Activated CD8-positive, alpha-beta T cell treated with anti-CD3 and anti-CD28 coated beads, Interleukin-2, amount 10 ng/mL, durations not matched to agents 7 days and 5 days (primary cell): ENCODE measurements around the gene UVRAG. TPM values are rescaled to one million over a fixed set of nuclear protein-coding genes. Genes with fewer than 3 reads are reported as not detected.

Source experiments
- ATAC-seq: fragments of 150-1000 bp; cut with Tn5 transposase; one replicate; pipeline ENCODE4 v1.10.0; 2021; ENCODE audit warnings: moderate library complexity
- CTCF ChIA-PET: fragments of 350-600 bp; sonication (Branson Sonifier 250); formaldehyde crosslinking; loops from one replicate; lab custom pipeline; 2021; ENCODE audit warnings: antibody characterized with exemption; lab: Charles Lee
- POLR2A ChIA-PET: fragments of 350-600 bp; sonication (Branson Sonifier 250); formaldehyde crosslinking; loops from one replicate; lab custom pipeline; 2021; ENCODE audit warnings: antibody characterized with exemption; lab: Charles Lee
- DNase-seq: peaks from one replicate; pipeline ENCODE4 v3.0.0-alpha.2; 2020
- H3K27ac Mint-ChIP-seq: one replicate; pipeline ENCODE4 v1.8.0; 2021; ENCODE audit warnings: mild to moderate bottlenecking, mixed read lengths
- H3K27me3 Mint-ChIP-seq: one replicate; pipeline ENCODE4 v1.8.0; 2021; ENCODE audit warnings: low read depth, mixed read lengths
- H3K36me3 Mint-ChIP-seq: one replicate; pipeline ENCODE4 v1.8.0; 2021; ENCODE audit warnings: low read depth, mixed read lengths
- H3K4me1 Mint-ChIP-seq: one replicate; pipeline ENCODE4 v1.8.0; 2021; ENCODE audit warnings: low read depth, mixed read lengths
- H3K4me3 Mint-ChIP-seq: one replicate; pipeline ENCODE4 v1.8.0; 2021; ENCODE audit warnings: mild to moderate bottlenecking, mixed read lengths
- H3K9me3 Mint-ChIP-seq: one replicate; pipeline ENCODE4 v1.8.0; 2022; ENCODE audit warnings: mixed read lengths; ENCODE audit not compliant: insufficient read depth
- total RNA-seq, 2 experiments: library from RNA; stranded (reverse); gene quantifications; one replicate each; pipeline ENCODE4 v1.2.3, GENCODE V29; 2021

UVRAG gene
- total RNA-seq, 2 experiments from 2014 or later: 19.8 to 21.1 TPM

DNA sequence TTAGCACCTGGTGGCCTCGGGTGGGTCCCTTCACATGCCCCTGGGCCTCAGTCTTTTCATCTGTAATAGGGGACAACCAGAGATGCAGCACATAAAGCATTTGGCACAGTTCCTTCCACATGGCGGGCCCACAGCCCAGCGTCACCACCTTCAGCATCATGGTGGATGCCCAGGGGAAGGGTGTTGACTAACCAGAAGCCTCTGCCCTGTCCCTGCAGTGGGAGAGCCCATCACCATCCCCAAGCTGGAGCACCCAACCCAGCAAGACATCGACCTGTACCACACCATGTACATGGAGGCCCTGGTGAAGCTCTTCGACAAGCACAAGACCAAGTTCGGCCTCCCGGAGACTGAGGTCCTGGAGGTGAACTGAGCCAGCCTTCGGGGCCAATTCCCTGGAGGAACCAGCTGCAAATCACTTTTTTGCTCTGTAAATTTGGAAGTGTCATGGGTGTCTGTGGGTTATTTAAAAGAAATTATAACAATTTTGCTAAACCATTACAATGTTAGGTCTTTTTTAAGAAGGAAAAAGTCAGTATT lies 14.8 kb upstream of the UVRAG start:
- DNase-seq (no peak), ATAC-seq (no peak)
- H3K27ac Mint-ChIP-seq: no peak overlapping the region
- H3K4me3 Mint-ChIP-seq: no peak overlapping the region
- H3K4me1 Mint-ChIP-seq: peaks cover 20% of the 10 kb centered on the region
- no peaks in the 10 kb centered on the region for H3K36me3 Mint-ChIP-seq
- no peaks in the 10 kb centered on the region for H3K27me3 Mint-ChIP-seq
- ChIA-PET POLR2A (no interaction called here), CTCF (interaction anchor here (0.8 to 5.0 kb wide), 5 partner anchors 12 to 353 kb away, joined by 3 to 97 read pairs (median 27); partner anchors contain the start of gene UVRAG)
- no peaks in the 10 kb centered on the region for H3K9me3 Mint-ChIP-seq

DNA sequence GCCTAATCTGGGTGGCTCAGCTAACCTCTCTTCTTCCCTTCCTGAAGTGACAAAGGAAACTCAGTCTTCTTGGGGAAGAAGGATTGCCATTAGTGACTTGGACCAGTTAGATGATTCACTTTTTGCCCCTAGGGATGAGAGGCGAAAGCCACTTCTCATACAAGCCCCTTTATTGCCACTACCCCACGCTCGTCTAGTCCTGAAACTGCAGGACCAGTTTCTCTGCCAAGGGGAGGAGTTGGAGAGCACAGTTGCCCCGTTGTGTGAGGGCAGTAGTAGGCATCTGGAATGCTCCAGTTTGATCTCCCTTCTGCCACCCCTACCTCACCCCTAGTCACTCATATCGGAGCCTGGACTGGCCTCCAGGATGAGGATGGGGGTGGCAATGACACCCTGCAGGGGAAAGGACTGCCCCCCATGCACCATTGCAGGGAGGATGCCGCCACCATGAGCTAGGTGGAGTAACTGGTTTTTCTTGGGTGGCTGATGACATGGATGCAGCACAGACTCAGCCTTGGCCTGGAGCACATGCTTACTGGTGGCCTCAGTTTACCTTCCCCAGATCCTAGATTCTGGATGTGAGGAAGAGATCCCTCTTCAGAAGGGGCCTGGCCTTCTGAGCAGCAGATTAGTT lies 14.2 kb upstream of the UVRAG start:
- no peaks in the 10 kb centered on the region for H3K9me3 Mint-ChIP-seq
- ATAC-seq (no peak), DNase-seq (no peak)
- no peaks in the 10 kb centered on the region for H3K36me3 Mint-ChIP-seq
- peak overlapping the region; percentile 41 for H3K27ac Mint-ChIP-seq
- POLR2A ChIA-PET: interaction anchor here (1.2 kb wide), 1 partner anchor 15 kb away, joined by 3 read pairs; no protein-coding TSS in a partner anchor
- no peaks in the 10 kb centered on the region for H3K27me3 Mint-ChIP-seq
- no peak overlapping the region for H3K4me3 Mint-ChIP-seq
- peaks cover 20% of the 10 kb centered on the region for H3K4me1 Mint-ChIP-seq
- CTCF ChIA-PET: interaction anchor here (0.8 to 5.0 kb wide), 7 partner anchors 12 to 352 kb away, joined by 3 to 97 read pairs (median 4); partner anchors contain the start of gene UVRAG

DNA sequence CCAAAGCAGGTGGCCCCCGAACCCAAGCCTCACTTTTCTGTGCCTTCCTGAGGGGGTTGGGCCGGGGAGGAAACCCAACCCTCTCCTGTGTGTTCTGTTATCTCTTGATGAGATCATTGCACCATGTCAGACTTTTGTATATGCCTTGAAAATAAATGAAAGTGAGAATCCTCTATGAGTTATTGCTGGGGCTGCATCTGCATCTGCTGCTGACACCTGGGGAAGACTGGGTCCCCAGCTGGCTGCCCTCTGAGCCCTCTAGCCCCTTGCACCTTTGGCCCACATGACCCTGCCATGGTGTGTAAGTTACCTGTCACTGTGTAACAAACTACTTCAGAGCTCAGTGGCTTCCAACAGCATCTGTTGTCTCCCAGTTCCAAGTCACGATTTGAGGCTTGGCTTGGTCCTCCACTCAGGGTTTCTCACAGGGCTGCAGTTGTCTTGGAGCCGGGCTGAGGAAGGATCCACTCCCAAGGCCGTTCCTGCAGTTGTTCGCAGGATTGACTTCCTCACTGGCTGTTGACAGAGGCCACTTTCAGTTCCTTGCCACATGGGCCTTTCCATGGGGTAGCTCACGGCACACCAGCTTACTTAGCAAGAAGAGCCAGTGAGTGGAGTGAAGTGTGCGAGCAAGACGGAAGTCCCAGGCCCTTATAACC lies 13.5 kb upstream of the UVRAG start:
- ATAC-seq (no peak), DNase-seq (no peak)
- peak overlapping the region; percentile 41 for H3K27ac Mint-ChIP-seq
- H3K36me3 Mint-ChIP-seq: no peaks in the 10 kb centered on the region
- no peaks in the 10 kb centered on the region for H3K27me3 Mint-ChIP-seq
- ChIA-PET CTCF (interaction anchor here (0.7 to 5.0 kb wide), 17 partner anchors 10 to 406 kb away, joined by 3 to 97 read pairs (median 9); partner anchors contain the start of gene UVRAG), POLR2A (interaction anchor here (1.2 kb wide), 1 partner anchor 14 kb away, joined by 3 read pairs; no protein-coding TSS in a partner anchor)
- H3K4me3 Mint-ChIP-seq: no peak overlapping the region
- H3K4me1 Mint-ChIP-seq: peaks cover 20% of the 10 kb centered on the region
- no peaks in the 10 kb centered on the region for H3K9me3 Mint-ChIP-seq

DNA sequence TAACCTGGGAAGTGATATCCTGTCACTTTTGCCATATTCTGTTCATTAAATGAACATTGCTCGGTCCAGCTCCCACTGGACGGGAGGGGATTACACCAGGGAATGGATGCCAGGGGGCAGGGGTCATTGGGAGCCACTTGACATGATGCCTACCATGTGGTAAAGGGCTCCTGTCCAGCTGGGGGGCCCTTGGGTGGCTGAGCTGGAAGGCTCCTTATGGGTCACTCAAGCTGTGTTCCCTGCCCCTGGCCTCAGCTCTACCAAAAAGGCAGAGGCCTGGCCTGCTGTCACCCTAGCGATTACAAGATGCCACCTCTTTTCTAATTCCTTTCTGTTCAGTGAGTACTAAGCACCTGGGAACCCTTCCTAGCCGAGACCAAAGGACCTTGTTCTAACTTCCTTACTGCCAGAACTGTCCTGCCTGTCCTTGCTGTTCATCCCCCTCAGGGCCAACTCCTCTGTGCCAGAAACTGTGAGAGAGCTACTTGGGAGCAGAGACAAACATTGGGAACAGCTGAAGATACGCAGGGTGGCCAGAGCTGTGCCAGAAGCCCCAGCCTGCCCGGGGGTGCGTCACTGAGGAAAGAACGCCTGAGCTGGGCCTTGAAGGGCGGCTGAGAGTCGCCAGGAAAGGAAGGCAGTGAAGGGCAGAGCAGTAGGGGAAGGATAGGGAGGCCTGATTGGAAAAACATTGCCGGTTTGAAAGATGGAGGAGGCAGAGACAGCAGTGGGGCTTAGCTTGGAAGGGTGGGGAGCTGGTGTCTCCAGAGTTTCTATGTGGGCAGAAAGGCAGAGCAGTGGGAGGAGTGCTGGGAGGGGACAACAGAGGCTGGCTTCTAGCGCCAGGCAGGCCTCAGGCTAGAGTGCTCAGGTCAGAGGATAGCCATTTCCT lies 12.7 kb upstream of the UVRAG start:
- Mint-ChIP-seq H3K4me1 (peaks cover 20% of the 10 kb centered on the region), H3K9me3 (no peaks in the 10 kb centered on the region), H3K36me3 (no peaks in the 10 kb centered on the region), H3K4me3 (no peak overlapping the region), H3K27me3 (peaks cover 1% of the 10 kb centered on the region), H3K27ac (no peak overlapping the region)
- ATAC-seq: no peak
- no peak for DNase-seq
- CTCF ChIA-PET: interaction anchor here (0.7 to 5.0 kb wide), 31 partner anchors 8 to 518 kb away, joined by 3 to 97 read pairs (median 5); partner anchors contain the start of gene UVRAG
- POLR2A ChIA-PET: interaction anchor here (0.7 to 1.2 kb wide), 2 partner anchors 13 to 510 kb away, joined by 3 read pairs; no protein-coding TSS in a partner anchor

DNA sequence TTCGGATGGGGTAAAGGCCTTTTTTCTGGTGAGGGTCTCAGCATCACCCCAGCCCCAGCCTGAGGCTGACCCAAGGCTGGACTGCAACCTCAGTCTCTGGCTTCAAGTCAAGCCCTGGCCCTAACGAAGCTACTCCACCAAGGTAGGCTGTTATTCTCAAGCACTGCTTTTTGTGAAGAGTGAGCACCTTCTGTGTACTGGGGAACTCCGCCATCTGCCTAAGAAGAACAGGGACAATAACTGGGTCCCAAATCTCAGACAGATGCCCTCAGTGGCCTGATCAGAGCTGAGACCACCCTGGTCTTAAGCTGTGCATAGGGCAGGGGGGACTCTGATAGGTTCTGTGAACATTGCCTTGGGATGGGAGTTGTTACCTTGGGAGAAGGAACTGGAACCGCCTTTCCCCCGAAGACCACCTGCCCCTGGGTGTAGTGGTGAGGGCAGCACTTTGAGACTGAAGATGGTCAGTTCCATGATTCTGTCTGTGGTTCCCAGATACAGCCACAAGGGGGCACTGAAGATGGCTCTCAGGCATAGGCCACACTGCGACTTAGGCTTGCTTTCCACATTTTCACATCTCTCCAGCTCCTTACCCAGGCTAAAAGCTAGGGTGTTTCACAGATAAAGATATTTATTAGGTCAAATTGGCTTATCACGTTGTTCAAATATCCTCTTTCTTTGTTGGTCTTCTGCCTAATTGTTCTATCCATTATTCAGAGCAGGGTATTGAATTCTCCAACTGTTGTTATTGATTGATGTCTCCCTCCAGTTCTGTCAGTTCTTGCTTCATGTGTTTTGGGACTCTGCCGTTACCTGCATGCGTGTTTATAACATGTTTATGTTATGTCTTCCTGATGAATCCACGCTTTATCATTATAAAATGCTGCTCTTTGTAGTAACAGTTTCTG lies 11.8 kb upstream of the UVRAG start:
- H3K27ac Mint-ChIP-seq: no peak overlapping the region
- H3K4me1 Mint-ChIP-seq: peaks cover 20% of the 10 kb centered on the region
- H3K9me3 Mint-ChIP-seq: no peaks in the 10 kb centered on the region
- DNase-seq (peak; percentile 81), ATAC-seq (peak; percentile 93)
- H3K4me3 Mint-ChIP-seq: no peak overlapping the region
- CTCF ChIA-PET: interaction anchor here (0.6 to 5.0 kb wide), 35 partner anchors 9 to 517 kb away, joined by 3 to 97 read pairs (median 5); partner anchors contain the start of gene UVRAG
- POLR2A ChIA-PET: interaction anchor here (0.6 to 1.0 kb wide), 3 partner anchors 27 to 730 kb away, joined by 3 read pairs; no protein-coding TSS in a partner anchor
- peaks cover 4% of the 10 kb centered on the region for H3K27me3 Mint-ChIP-seq
- no peaks in the 10 kb centered on the region for H3K36me3 Mint-ChIP-seq

DNA sequence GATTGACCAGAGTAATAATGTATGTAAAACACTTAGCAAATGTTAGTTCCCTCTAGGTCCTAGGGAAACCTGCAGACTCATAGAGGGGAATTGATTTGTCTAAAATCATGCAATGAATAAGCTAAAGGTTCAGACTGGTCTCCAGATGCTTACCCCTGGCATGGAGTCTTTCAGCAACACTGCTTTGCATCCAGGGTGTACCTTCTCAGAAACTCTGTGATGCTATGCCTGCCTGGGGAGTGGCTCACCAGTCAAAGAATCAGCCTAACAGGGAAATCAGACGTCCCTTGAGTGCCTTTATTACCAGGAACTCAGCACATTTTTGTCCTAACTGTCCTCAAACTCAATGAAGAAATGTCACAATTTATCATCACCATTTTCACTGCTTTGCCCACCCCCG lies 5.9 kb upstream of the UVRAG start:
- Mint-ChIP-seq H3K27me3 (peaks cover 9% of the 10 kb centered on the region), H3K4me3 (no peak overlapping the region), H3K4me1 (peaks cover 6% of the 10 kb centered on the region), H3K27ac (no peak overlapping the region), H3K36me3 (no peaks in the 10 kb centered on the region), H3K9me3 (no peaks in the 10 kb centered on the region)
- DNase-seq (no peak), ATAC-seq (no peak)
- ChIA-PET POLR2A (no interaction called here), CTCF (interaction anchor here (0.9 kb wide), 1 partner anchor 343 kb away, joined by 3 read pairs; no protein-coding TSS in a partner anchor)

DNA sequence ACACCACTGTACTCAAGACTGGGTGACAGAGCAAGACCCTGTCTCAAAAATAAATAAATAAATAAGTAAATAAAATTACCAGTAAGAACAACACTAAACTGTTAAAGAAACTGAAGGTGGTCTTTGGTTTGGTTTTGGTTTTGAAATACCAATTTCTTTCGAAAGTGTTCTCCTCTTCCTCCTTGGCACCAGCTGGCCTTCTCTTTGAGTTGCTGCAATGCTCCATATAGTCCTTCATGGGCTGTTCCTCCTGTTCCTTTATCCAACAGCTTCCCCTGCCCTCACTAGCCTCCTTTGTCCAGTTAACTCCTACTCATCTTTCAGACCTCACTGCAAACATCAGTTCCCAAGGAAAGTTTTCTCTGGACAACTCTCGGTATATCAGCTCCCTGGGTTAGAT lies 5.0 kb upstream of the UVRAG start:
- Mint-ChIP-seq H3K36me3 (no peaks in the 10 kb centered on the region), H3K27me3 (peaks cover 9% of the 10 kb centered on the region), H3K27ac (no peak overlapping the region), H3K4me3 (no peak overlapping the region), H3K4me1 (peaks cover 6% of the 10 kb centered on the region), H3K9me3 (no peaks in the 10 kb centered on the region)
- DNase-seq: no peak
- ChIA-PET CTCF (interaction anchor here (0.6 to 6.2 kb wide), 4 partner anchors 8 to 342 kb away, joined by 3 to 57 read pairs (median 3); no protein-coding TSS in a partner anchor), POLR2A (no interaction called here)
- ATAC-seq: no peak

DNA sequence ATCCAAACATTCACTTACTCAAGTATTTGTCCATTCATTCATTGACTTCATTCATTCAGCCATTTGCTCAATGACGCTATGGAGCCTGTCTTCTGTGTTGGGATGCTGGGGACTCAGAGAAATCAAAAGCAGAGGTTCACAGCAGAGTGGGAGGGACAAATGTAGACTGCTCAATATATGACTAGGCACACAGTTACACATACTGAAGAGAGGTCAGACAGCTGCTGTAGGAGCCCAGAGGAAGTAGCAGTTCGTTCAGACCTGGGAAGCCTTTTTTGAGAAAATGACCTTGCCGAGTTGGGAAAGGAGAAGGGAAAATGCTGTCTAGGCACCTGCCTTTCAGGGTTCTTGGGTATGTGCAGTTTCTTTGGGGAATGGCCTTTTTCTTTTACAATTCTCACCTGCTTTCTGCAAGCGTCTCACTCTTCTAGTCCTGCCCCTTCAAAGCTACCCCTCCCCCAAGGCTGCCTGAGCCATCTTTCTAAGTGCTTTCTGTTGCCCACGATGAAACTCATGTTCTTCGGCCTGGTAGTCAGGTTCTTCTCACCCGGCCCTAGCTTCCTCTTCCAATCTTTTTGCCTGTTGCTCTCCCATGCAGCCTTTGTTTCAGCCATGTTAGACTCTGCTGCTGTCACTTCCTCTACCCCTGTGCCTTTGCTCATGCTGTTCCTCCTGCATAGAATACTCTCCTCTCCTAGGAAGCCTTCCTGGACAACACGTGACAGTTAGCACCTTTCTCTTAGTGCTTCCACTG lies 4.2 kb upstream of the UVRAG start:
- peaks cover 6% of the 10 kb centered on the region for H3K4me1 Mint-ChIP-seq
- no peak overlapping the region for H3K27ac Mint-ChIP-seq
- no peaks in the 10 kb centered on the region for H3K9me3 Mint-ChIP-seq
- ChIA-PET CTCF (interaction anchor here (0.6 to 6.2 kb wide), 4 partner anchors 8 to 341 kb away, joined by 3 to 57 read pairs (median 4); no protein-coding TSS in a partner anchor), POLR2A (no interaction called here)
- no peaks in the 10 kb centered on the region for H3K36me3 Mint-ChIP-seq
- no peak overlapping the region for H3K4me3 Mint-ChIP-seq
- no peak for DNase-seq
- no peak for ATAC-seq
- peaks cover 9% of the 10 kb centered on the region for H3K27me3 Mint-ChIP-seq

DNA sequence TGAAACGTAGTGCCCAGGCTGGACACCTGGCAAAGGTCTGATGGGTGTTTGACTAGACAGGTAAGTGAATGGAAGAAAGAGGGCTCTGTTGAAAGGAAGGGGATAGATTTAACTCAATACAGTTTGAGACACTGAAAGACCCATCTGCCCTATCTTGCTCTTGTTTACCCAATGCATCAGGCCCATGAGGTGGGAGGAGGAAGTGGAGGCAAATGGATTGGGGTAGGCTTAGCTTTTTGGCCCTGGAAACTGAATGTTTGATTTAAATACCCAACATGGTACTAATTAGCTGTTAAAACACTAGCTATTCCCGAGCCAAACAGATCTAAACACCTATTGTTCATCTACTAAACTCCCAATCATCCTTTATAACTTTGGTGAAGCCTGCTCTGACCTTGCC lies 3.5 kb upstream of the UVRAG start:
- no peak overlapping the region for H3K27ac Mint-ChIP-seq
- ChIA-PET POLR2A (no interaction called here), CTCF (interaction anchor here (1.1 to 6.2 kb wide), 3 partner anchors 9 to 341 kb away, joined by 3 to 57 read pairs (median 4); no protein-coding TSS in a partner anchor)
- H3K9me3 Mint-ChIP-seq: no peaks in the 10 kb centered on the region
- H3K4me1 Mint-ChIP-seq: peaks cover 6% of the 10 kb centered on the region
- DNase-seq: no peak
- peaks cover 9% of the 10 kb centered on the region for H3K27me3 Mint-ChIP-seq
- H3K4me3 Mint-ChIP-seq: no peak overlapping the region
- H3K36me3 Mint-ChIP-seq: no peaks in the 10 kb centered on the region
- ATAC-seq: no peak
